ENCODE results near the gene SH3RF2. TPM values are rescaled to one million over a fixed set of nuclear protein-coding genes. Genes with fewer than 3 reads are reported as not detected.

SH3RF2 gene
- total and polyA plus RNA-seq, 4 donors, result 1.0 to 10.5 (median 4.9) TPM

DNA sequence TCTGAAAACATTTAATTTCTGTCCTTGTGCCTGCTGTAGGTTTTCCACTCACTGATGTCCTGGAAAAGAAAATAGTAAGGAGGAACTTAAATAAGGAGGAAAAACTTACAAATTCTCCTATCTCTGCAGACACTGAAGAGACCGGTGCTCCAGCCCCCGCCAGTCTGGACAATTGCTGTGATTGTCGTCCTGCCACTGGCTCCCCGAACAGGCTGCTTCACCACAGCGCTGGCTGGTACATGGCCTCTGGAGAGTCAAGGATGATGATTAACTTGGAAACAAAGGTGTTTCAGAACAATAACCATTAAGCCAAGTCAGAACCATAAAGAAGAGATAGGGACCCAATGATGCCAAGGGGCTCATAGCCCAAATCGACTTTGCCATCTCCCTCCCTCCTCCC lies 161.7 kb downstream of the SH3RF2 start:
- 94% methylated on average over 6 of the region's 6 CpGs for WGBS
- Histone ChIP-seq H3K4me3 (ENCODE audit: low read depth in 1 of 3, low read length in 3 of 3) (no peak overlapping the region), H3K4me1 (ENCODE audit: control insufficient read depth in 4 of 4, insufficient read depth in 4 of 4, low read length in 3 of 4) (no peaks in the 10 kb centered on the region), H3K27me3 (ENCODE audit: control insufficient read depth in 4 of 4, insufficient read depth in 4 of 4, low read length in 3 of 4) (no peaks in the 10 kb centered on the region), H3K9me3 (ENCODE audit: control insufficient read depth in 4 of 4, low read length in 3 of 4) (no peaks in the 10 kb centered on the region), H3K27ac (ENCODE audit: low read depth in 1 of 2, low read length in 2 of 2) (no peak overlapping the region), H3K36me3 (ENCODE audit: control insufficient read depth in 4 of 4, insufficient read depth in 3 of 4, low read depth in 1 of 4, low read length in 3 of 4) (no peaks in the 10 kb centered on the region), H3K9ac (ENCODE audit: low read depth in 1 of 2, low read length in 2 of 2) (no peak overlapping the region)
- no peak for TF ChIP-seq FOXA2 (IDR thresholded peaks at IDR 0.05)
- no peak for DNase-seq (ENCODE audit: low spot score)

DNA sequence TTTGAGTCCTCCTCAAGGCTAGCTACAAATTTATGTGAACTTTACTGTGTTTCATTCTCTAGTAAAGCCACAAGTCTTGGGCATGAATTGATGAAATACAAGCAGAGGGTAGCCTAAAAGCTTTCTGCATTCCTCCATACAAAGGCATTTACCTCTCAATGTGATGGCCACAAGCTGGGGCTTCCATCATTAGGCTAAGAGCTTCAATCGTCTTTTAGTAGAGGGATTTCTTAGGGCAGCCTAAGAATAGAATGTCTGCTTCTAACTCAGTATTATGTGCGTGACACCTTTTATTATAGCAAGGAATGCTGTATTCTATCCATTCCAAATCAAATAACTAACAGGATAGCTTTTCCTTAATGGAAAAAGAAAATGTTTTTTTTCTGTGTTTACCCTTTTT lies 165.3 kb downstream of the SH3RF2 start:
- TF ChIP-seq YY1 (IDR thresholded peaks at IDR 0.05), result no peak
- no peak for TF ChIP-seq ATF3 (IDR thresholded peaks at IDR 0.05)
- no peak for TF ChIP-seq RXRA (IDR thresholded peaks at IDR 0.05)
- no peak for TF ChIP-seq REST (IDR thresholded peaks at IDR 0.05)
- TF ChIP-seq JUND (IDR thresholded peaks at IDR 0.05), result no peak
- TF ChIP-seq ZBTB33 (IDR thresholded peaks at IDR 0.05), result no peak
- TF ChIP-seq EGR1 (IDR thresholded peaks at IDR 0.05; ENCODE audit: low read depth in 2 of 2), result no peak
- no peak for TF ChIP-seq SP1 (IDR thresholded peaks at IDR 0.05)
- no peak for TF ChIP-seq HNF4A (conservative IDR thresholded peaks at IDR 0.05)
- H3K36me3 ChIP-seq (ENCODE audit: control insufficient read depth in 4 of 4, insufficient read depth in 3 of 4, low read depth in 1 of 4, low read length in 3 of 4), result peaks cover 0 to 4% (median 1%) of the 10 kb centered on the region in 4 donors
- H3K27me3 ChIP-seq (ENCODE audit: control insufficient read depth in 4 of 4, insufficient read depth in 4 of 4, low read length in 3 of 4), result no peaks in the 10 kb centered on the region
- no peak overlapping the region for H3K4me3 ChIP-seq (ENCODE audit: low read depth in 1 of 3, low read length in 3 of 3)
- H3K9me3 ChIP-seq (ENCODE audit: control insufficient read depth in 4 of 4, low read length in 3 of 4), result no peaks in the 10 kb centered on the region
- DNase-seq (ENCODE audit: low spot score), result no peak
- no peak overlapping the region for H3K9ac ChIP-seq (ENCODE audit: low read depth in 1 of 2, low read length in 2 of 2)
- no peaks in the 10 kb centered on the region for H3K4me1 ChIP-seq (ENCODE audit: control insufficient read depth in 4 of 4, insufficient read depth in 4 of 4, low read length in 3 of 4)
- H3K27ac ChIP-seq (ENCODE audit: low read depth in 1 of 2, low read length in 2 of 2), result no peak overlapping the region
- 91% methylated on average over 2 of the region's 2 CpGs for WGBS

GRCh38 chr5:146103594-146103993 lies 167.2 kb downstream of the SH3RF2 start:
- Histone ChIP-seq H3K36me3 (ENCODE audit: control insufficient read depth in 4 of 4, insufficient read depth in 3 of 4, low read depth in 1 of 4, low read length in 3 of 4) (peaks cover 0 to 4% (median 1%) of the 10 kb centered on the region in 4 donors), H3K9me3 (ENCODE audit: control insufficient read depth in 4 of 4, low read length in 3 of 4) (no peaks in the 10 kb centered on the region), H3K9ac (ENCODE audit: low read depth in 1 of 2, low read length in 2 of 2) (no peak overlapping the region), H3K27me3 (ENCODE audit: control insufficient read depth in 4 of 4, insufficient read depth in 4 of 4, low read length in 3 of 4) (no peaks in the 10 kb centered on the region), H3K4me3 (ENCODE audit: low read depth in 1 of 3, low read length in 3 of 3) (no peak overlapping the region), H3K27ac (ENCODE audit: low read depth in 1 of 2, low read length in 2 of 2) (no peak overlapping the region), H3K4me1 (ENCODE audit: control insufficient read depth in 4 of 4, insufficient read depth in 4 of 4, low read length in 3 of 4) (no peaks in the 10 kb centered on the region)
- WGBS, result 44% methylated on average over 1 of the region's 1 CpG
- TF ChIP-seq MAX (IDR thresholded peaks at IDR 0.05), result no peak
- TF ChIP-seq TAF1 (conservative IDR thresholded peaks at IDR 0.05), result no peak
- no peak for TF ChIP-seq HNF4A (conservative IDR thresholded peaks at IDR 0.05)
- no peak for TF ChIP-seq YY1 (IDR thresholded peaks at IDR 0.05)
- no peak for TF ChIP-seq RXRA (IDR thresholded peaks at IDR 0.05)
- DNase-seq (ENCODE audit: low spot score), result no peak

All from liver (tissue), 9 donors.